HCT116 (cell line): ENCODE data around the gene LYST.

ENCODE experiments used
- EGR1 ChIP-seq: IDR thresholded peaks from 2 replicates; pipeline ENCODE4 v1.6.1; 2012; ENCODE audit warnings: low read depth
- POLR2AphosphoS5 ChIP-seq: IDR thresholded peaks from 2 replicates; pipeline ENCODE4 v1.6.1; 2011; ENCODE audit warnings: mild to moderate bottlenecking, low read depth, low read length, moderate library complexity
- SIN3A ChIP-seq: IDR thresholded peaks from 2 replicates; pipeline ENCODE4 v1.6.1; 2012; ENCODE audit warnings: low read depth
- SP1 ChIP-seq: IDR thresholded peaks from 2 replicates; pipeline ENCODE4 v1.6.1; 2012; ENCODE audit warnings: low read depth
- SRF ChIP-seq: IDR thresholded peaks from 2 replicates; pipeline ENCODE4 v1.6.1; 2012; ENCODE audit warnings: low read depth
- TF ChIP-seq, protein P1 (sequence below), 3 experiments: fragments of 200-600 bp in 1 of 3; sonication (generic) in 1 of 3; IDR thresholded peaks in 2 of 3; conservative IDR thresholded peaks in 1 of 3; 2 replicates each; pipeline ENCODE4 v1.5.1; 2012 to 2017; ENCODE audit warnings: low read depth in 2 of 3, low read length in 2 of 3, antibody characterized with exemption in 1 of 3, borderline replicate concordance in 1 of 3, control low read depth in 1 of 3, mild to moderate bottlenecking in 1 of 3, mixed read lengths in 1 of 3, mixed run types in 1 of 3, moderate library complexity in 1 of 3; ENCODE audit not compliant: insufficient read depth in 1 of 3

DNA sequence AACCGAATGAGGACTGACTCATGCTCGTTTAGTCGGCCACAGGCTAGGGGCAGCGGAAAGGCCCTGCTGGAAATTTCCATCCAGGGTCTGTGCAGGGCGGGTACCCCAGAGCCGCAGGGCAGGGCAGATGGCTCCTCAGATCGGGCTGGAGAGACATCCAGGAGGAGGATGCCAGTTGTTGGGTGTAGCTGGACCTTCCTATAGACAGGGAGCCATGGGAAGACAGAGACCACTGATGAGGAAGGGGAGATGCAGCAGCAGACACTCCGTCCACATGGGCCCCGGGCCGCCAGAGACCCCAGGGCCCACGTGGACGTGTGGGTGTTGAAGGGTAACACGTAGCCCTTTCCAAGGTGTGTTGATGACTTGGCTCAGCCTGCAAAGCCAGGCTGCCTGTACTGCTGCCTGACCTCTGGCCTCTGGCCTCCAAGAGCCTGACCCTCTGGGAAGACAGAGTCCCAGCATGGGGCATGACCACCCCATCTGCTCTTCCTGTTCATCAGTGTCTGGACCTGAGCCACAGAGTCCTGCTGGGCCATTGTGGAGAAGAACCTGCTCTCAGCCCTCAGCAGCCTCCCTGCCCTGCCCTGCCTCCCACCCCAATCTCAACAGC is 221.9 kb downstream of the LYST start:
- no peak for TF ChIP-seq SRF
- TF ChIP-seq EGR1, result no peak
- TF ChIP-seq, protein P1, sequence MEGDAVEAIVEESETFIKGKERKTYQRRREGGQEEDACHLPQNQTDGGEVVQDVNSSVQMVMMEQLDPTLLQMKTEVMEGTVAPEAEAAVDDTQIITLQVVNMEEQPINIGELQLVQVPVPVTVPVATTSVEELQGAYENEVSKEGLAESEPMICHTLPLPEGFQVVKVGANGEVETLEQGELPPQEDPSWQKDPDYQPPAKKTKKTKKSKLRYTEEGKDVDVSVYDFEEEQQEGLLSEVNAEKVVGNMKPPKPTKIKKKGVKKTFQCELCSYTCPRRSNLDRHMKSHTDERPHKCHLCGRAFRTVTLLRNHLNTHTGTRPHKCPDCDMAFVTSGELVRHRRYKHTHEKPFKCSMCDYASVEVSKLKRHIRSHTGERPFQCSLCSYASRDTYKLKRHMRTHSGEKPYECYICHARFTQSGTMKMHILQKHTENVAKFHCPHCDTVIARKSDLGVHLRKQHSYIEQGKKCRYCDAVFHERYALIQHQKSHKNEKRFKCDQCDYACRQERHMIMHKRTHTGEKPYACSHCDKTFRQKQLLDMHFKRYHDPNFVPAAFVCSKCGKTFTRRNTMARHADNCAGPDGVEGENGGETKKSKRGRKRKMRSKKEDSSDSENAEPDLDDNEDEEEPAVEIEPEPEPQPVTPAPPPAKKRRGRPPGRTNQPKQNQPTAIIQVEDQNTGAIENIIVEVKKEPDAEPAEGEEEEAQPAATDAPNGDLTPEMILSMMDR (IDR thresholded peaks at IDR 0.05 in 2 of 3, conservative IDR thresholded peaks at IDR 0.05 in 1 of 3; ENCODE audit: borderline replicate concordance in 1 of 3, insufficient read depth in 1 of 3, low read depth in 2 of 3, low read length in 2 of 3), result no peak
- no peak for TF ChIP-seq SIN3A
- TF ChIP-seq SP1, result no peak
- no peak for TF ChIP-seq POLR2AphosphoS5
